Transverse colon (tissue), 4 donors: Measurements from ENCODE around the gene FCRL5. TPM values are rescaled to one million over a fixed set of nuclear protein-coding genes. Genes with fewer than 3 reads are reported as not detected.
A peak's percentile ranks its signal among the peaks of the same experiment; 100 is the strongest.

Source experiments
- DNase-seq: peaks from one replicate; pipeline ENCODE4 v3.0.0-alpha.2; 2019
- H3K27ac ChIP-seq, 4 donors: fragments of 200-600 bp; sonication (generic); 2 replicates each; pipeline ENCODE4 v1.5.1; 2016 to 2018; ENCODE audit warnings: inconsistent platforms in 4 of 4
- H3K27me3 ChIP-seq: fragments of 200-600 bp; sonication (generic); 2 replicates; pipeline ENCODE4 v1.5.1; 2017; ENCODE audit warnings: inconsistent platforms
- H3K36me3 ChIP-seq, 4 donors: fragments of 200-600 bp; sonication (generic); 2 replicates each; pipeline ENCODE4 v1.5.1; 2017 to 2019; ENCODE audit warnings: inconsistent platforms in 4 of 4
- H3K4me1 ChIP-seq, 4 donors: fragments of 200-600 bp; sonication (generic); 2 replicates each; pipeline ENCODE4 v1.5.1; 2017 to 2020; ENCODE audit warnings: inconsistent platforms in 4 of 4
- H3K4me3 ChIP-seq, 4 donors: fragments of 200-600 bp; sonication (generic); 1 replicate in 1 of 4; 2 replicates in 3 of 4; pipeline versions ENCODE4 v1.5.1 to v1.6.1; 2017 to 2019; ENCODE audit warnings: inconsistent platforms in 4 of 4
- H3K9me3 ChIP-seq, 2 donors: fragments of 200-600 bp; sonication (generic); 2 replicates each; pipeline ENCODE4 v1.5.1; 2017 to 2019; ENCODE audit warnings: inconsistent platforms in 2 of 2
- CTCF ChIP-seq, 5 experiments: fragments of 200-600 bp in 3 of 5; fragments of 450-650 bp in 2 of 5; sonication (generic) in 3 of 5; IDR thresholded peaks; 1 replicate in 2 of 5; 2 replicates in 3 of 5; pipeline ENCODE4 v1.5.1; 2016 to 2017; ENCODE audit warnings: antibody characterized with exemption in 5 of 5, inconsistent platforms in 3 of 5, mild to moderate bottlenecking in 2 of 5, moderate library complexity in 1 of 5
- EP300 ChIP-seq: sonication (generic); formaldehyde crosslinking; IDR thresholded peaks from one replicate; pipeline ENCODE4 v1.6.1; 2017; ENCODE audit warnings: antibody characterized with exemption, low read depth
- POLR2A ChIP-seq: fragments of 450-650 bp; IDR thresholded peaks from one replicate; pipeline ENCODE4 v1.6.1; 2016; ENCODE audit warnings: antibody characterized with exemption, mild to moderate bottlenecking, moderate library complexity
- POLR2AphosphoS5 ChIP-seq, 3 donors: sonication (generic); formaldehyde crosslinking; IDR thresholded peaks; one replicate each; pipeline ENCODE4 v1.6.1; 2016; ENCODE audit warnings: antibody characterized with exemption in 3 of 3
- WGBS, 2 donors: methylation state at CpG; one replicate each; pipeline ENCODE4 v1.1.5; 2018; ENCODE audit warnings: low coverage in 1 of 2; 5-methylcytosine and 5-hydroxymethylcytosine counted together
- in situ Hi-C, 4 donors: fragments of 200-750 bp; cut with MboI; loops; one replicate each; pipeline versions ENCODE4 v1.15.0 to v1.15.1; 2017; ENCODE audit warnings: low sequenced_read_pairs in 3 of 4, low pct_ligation_motif_present in 1 of 4, low pct_unique_long_range_greater_than_20kb in 1 of 4
- intact Hi-C: fragments of 100-400 bp; cut with DNase I; formaldehyde crosslinking; loops from one replicate; pipeline ENCODE4 v1.15.1; 2023; ENCODE audit warnings: low total_unique reads
- total RNA-seq, 4 donors: library from RNA; depleted of rRNA; stranded (reverse); fragments of >200 nt; gene quantifications; one replicate each; pipeline ENCODE4 v1.1.0, GENCODE V29; 2016

FCRL5 gene
- total RNA-seq, 4 donors from 2014 or later = 0.20 to 28.7 (median 1.2) TPM

DNA sequence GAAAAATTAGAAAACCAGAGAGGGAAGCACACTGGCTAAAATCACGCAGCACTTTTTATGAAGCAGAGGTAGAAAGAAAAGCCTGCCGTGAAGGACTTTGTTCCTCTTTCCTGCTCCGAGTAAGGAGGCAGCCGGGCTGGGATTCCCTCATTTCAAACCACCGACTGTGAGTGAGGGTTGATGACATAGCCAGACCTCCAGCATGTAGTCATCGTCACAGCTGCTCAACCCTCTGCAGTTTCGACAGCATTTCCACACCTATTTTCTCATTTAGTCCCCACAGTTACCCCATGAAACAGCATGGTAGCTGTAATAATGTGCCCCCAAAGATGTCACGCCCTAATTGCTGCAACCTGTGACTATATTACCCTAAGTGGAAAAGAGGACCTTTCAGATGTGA is 35.3 kb downstream of the FCRL5 start:
- H3K9me3 ChIP-seq = no peaks in the 10 kb centered on the region

GRCh38 chr1:157515709-157516108 is 36.6 kb downstream of the FCRL5 start:
- Histone ChIP-seq H3K4me3 (no peak overlapping the region), H3K36me3 (no peaks in the 10 kb centered on the region), H3K9me3 (no peaks in the 10 kb centered on the region), H3K27ac (no peak overlapping the region), H3K4me1 (peaks cover 0 to 5% (median 2%) of the 10 kb centered on the region in 4 donors), H3K27me3 (no peaks in the 10 kb centered on the region)
- in situ Hi-C loops = no loop called here
- intact Hi-C loops = no loop called here
- no peak for TF ChIP-seq EP300
- TF ChIP-seq POLR2A = no peak
- TF ChIP-seq CTCF (IDR thresholded peaks at IDR 0.05) = no peak
- TF ChIP-seq POLR2AphosphoS5 (IDR thresholded peaks at IDR 0.05) = no peak
- no peak for DNase-seq
- WGBS, 2 donors = 71 to 93% methylated on average over 3 to 7 of the region's 7 CpGs

More for the DNA sequence above, 35.3 kb downstream of the FCRL5 start:
- Histone ChIP-seq H3K36me3 (no peaks in the 10 kb centered on the region), H3K4me3 (no peak overlapping the region), H3K4me1 (no peaks in the 10 kb centered on the region), H3K27me3 (no peaks in the 10 kb centered on the region), H3K27ac (no peak overlapping the region)
- in situ Hi-C loops (no loop called here), intact Hi-C loops (no loop called here)
- 68 to 77% methylated on average over 7 to 8 of the region's 8 CpGs for WGBS, 2 donors
- TF ChIP-seq POLR2AphosphoS5 (IDR thresholded peaks at IDR 0.05) = no peak
- TF ChIP-seq POLR2A = no peak
- TF ChIP-seq CTCF (IDR thresholded peaks at IDR 0.05) = no peak
- no peak for TF ChIP-seq EP300
- DNase-seq = peak; percentile 30

DNA sequence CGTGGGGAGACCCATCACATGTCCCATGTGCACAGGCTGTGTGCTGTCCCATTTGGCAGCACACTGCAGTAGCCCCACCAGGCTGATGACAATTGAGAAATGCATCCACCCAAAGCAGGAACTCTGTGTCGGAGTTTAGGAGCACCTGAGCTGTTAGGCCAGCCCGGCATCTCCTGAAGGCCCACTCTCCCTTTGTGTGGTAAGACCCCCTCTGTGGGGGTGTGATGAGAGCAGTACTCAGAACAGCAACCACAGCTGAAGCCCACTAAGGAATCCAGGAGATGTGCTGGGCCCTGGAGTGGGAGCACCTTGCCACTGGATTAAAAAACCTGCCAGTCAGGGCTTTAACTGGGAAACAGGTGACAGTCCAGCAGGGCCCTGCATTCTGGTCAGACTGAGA is 37.2 kb downstream of the FCRL5 start:
- WGBS, 2 donors = 94% methylated on average over 3 of the region's 3 CpGs; no CpG with 5 or more reads in 1 of the 2 donors
- in situ Hi-C loops (no loop called here), intact Hi-C loops (no loop called here)
- TF ChIP-seq POLR2AphosphoS5 (IDR thresholded peaks at IDR 0.05) (no peak), POLR2A (no peak), EP300 (no peak), CTCF (IDR thresholded peaks at IDR 0.05) (no peak)
- DNase-seq = no peak
- Histone ChIP-seq H3K9me3 (no peaks in the 10 kb centered on the region), H3K27me3 (no peaks in the 10 kb centered on the region), H3K4me1 (peaks cover 0 to 5% (median 2%) of the 10 kb centered on the region in 4 donors), H3K27ac (no peak overlapping the region), H3K36me3 (no peaks in the 10 kb centered on the region), H3K4me3 (no peak overlapping the region)

GRCh38 chr1:157512036-157512969 is 40.0 kb downstream of the FCRL5 start:
- H3K9me3 ChIP-seq = no peaks in the 10 kb centered on the region
- no peaks in the 10 kb centered on the region for H3K27me3 ChIP-seq
- WGBS, 2 donors = 67 to 78% methylated on average over 1 to 3 of the region's 3 CpGs
- H3K4me3 ChIP-seq = no peak overlapping the region
- H3K4me1 ChIP-seq = peaks cover 0 to 5% (median 2%) of the 10 kb centered on the region in 4 donors
- peak overlapping the region; percentile 29 to 69 (median 50) for H3K27ac ChIP-seq
- in situ Hi-C loops = no loop called here
- intact Hi-C loops = no loop called here
- no peak for DNase-seq
- TF ChIP-seq POLR2AphosphoS5 (IDR thresholded peaks at IDR 0.05) = no peak
- TF ChIP-seq POLR2A = no peak
- TF ChIP-seq EP300 = no peak
- TF ChIP-seq CTCF (IDR thresholded peaks at IDR 0.05) = no peak
- no peaks in the 10 kb centered on the region for H3K36me3 ChIP-seq
